Tibial artery (tissue), 4 donors: ENCODE data around the gene RELB.

ENCODE experiments used
- DNase-seq, 2 donors: peaks; one replicate each; pipeline ENCODE4 v3.0.0-alpha.2; 2019
- H3K27ac ChIP-seq, 2 donors: fragments of 200-600 bp; sonication (generic) in 1 of 2; 1 replicate in 1 of 2; 2 replicates in 1 of 2; pipeline ENCODE4 v1.5.1; 2018 to 2019; ENCODE audit warnings: mild to moderate bottlenecking in 1 of 2
- H3K27me3 ChIP-seq, 2 donors: fragments of 200-600 bp; sonication (generic) in 1 of 2; one replicate each; pipeline versions ENCODE4 v1.5.1 to v1.6.0; 2016 to 2019
- H3K36me3 ChIP-seq, 3 donors: fragments of 200-600 bp; sonication (generic) in 2 of 3; one replicate each; pipeline ENCODE4 v1.5.1; 2016 to 2019; ENCODE audit warnings: mild to moderate bottlenecking in 2 of 3
- H3K4me1 ChIP-seq, 4 donors: fragments of 200-600 bp; sonication (generic) in 2 of 4; 1 replicate in 3 of 4; 2 replicates in 1 of 4; pipeline ENCODE4 v1.5.1; 2016 to 2019
- H3K4me3 ChIP-seq, 2 donors: fragments of 200-600 bp; sonication (generic) in 1 of 2; 1 replicate in 1 of 2; 2 replicates in 1 of 2; pipeline ENCODE4 v1.5.1; 2018 to 2019; ENCODE audit warnings: mild to moderate bottlenecking in 2 of 2
- H3K9me3 ChIP-seq, 3 donors: fragments of 200-600 bp; sonication (generic) in 1 of 3; one replicate each; pipeline ENCODE4 v1.5.1; 2016 to 2019
- CTCF ChIP-seq, 2 experiments: fragments of 200-600 bp in 1 of 2; fragments of 450-650 bp in 1 of 2; IDR thresholded peaks; one replicate each; pipeline ENCODE4 v1.5.1; 2017 to 2019; ENCODE audit warnings: antibody characterized with exemption in 2 of 2, mild to moderate bottlenecking in 1 of 2, moderate library complexity in 1 of 2
- intact Hi-C: fragments of 100-400 bp; cut with DNase I; formaldehyde crosslinking; loops from one replicate; pipeline ENCODE4 v1.15.0; 2023; ENCODE audit warnings: low total_unique reads

The RELB gene

GRCh38 chr19:45051929-45052579 is 50.8 kb downstream of the RELB start:
- H3K9me3 ChIP-seq, result no peaks in the 10 kb centered on the region
- intact Hi-C loops, result loop anchor here (10.0 kb wide), 1 partner anchor 147 kb away; the partner anchor contains the start of gene APOE
- H3K4me1 ChIP-seq, result peaks cover 0 to 20% (median 3%) of the 10 kb centered on the region in 4 donors
- H3K36me3 ChIP-seq, result peaks cover 25 to 62% (median 57%) of the 10 kb centered on the region in 3 donors
- H3K27me3 ChIP-seq, result no peaks in the 10 kb centered on the region
- TF ChIP-seq CTCF (IDR thresholded peaks at IDR 0.05), result no peak
- H3K4me3 ChIP-seq, result no peak overlapping the region
- no peak for DNase-seq
- no peak overlapping the region for H3K27ac ChIP-seq

GRCh38 chr19:45056831-45057230 is 55.6 kb downstream of the RELB start:
- H3K27me3 ChIP-seq, result no peaks in the 10 kb centered on the region
- H3K4me3 ChIP-seq, result no peak overlapping the region
- TF ChIP-seq CTCF (IDR thresholded peaks at IDR 0.05), result no peak
- H3K36me3 ChIP-seq, result peaks cover 72 to 100% (median 100%) of the 10 kb centered on the region in 3 donors
- H3K27ac ChIP-seq, result no peak overlapping the region
- intact Hi-C loops, result loop anchor here (10.0 kb wide), 1 partner anchor 152 kb away; the partner anchor contains the start of gene APOE
- H3K4me1 ChIP-seq, result no peaks in the 10 kb centered on the region
- no peaks in the 10 kb centered on the region for H3K9me3 ChIP-seq
- no peak for DNase-seq

- Histone ChIP-seq H3K36me3 (peaks cover 72 to 100% (median 100%) of the 10 kb centered on the region in 3 donors), H3K27ac (no peak overlapping the region)
Measured at GRCh38 chr19:45057444-45057843, 56.2 kb downstream of the RELB start.

GRCh38 chr19:45058622-45059159 is 57.4 kb downstream of the RELB start:
- peaks cover 70 to 100% (median 97%) of the 10 kb centered on the region in 3 donors for H3K36me3 ChIP-seq

More at GRCh38 chr19:45057444-45057843, 56.2 kb downstream of the RELB start:
- H3K9me3 ChIP-seq, result no peaks in the 10 kb centered on the region
- no peak for TF ChIP-seq CTCF (IDR thresholded peaks at IDR 0.05)
- intact Hi-C loops, result loop anchor here (10.0 kb wide), 1 partner anchor 153 kb away; the partner anchor contains the start of gene APOE
- no peak for DNase-seq
- H3K4me1 ChIP-seq, result no peaks in the 10 kb centered on the region
- no peaks in the 10 kb centered on the region for H3K27me3 ChIP-seq
- H3K4me3 ChIP-seq, result no peak overlapping the region

More at GRCh38 chr19:45058622-45059159, 57.4 kb downstream of the RELB start:
- Histone ChIP-seq H3K27me3 (no peaks in the 10 kb centered on the region), H3K4me1 (no peaks in the 10 kb centered on the region), H3K27ac (no peak overlapping the region), H3K9me3 (no peaks in the 10 kb centered on the region), H3K4me3 (no peak overlapping the region)
- TF ChIP-seq CTCF (IDR thresholded peaks at IDR 0.05), result no peak
- intact Hi-C loops, result loop anchor here (10.0 kb wide), 1 partner anchor 154 kb away; the partner anchor contains the start of gene APOE
- no peak for DNase-seq
